ENCODE results near the gene TRIM54.
"Not testable (repeated sequence)": the region's sequence is repeated elsewhere in the genome, so short reads cannot be mapped to it uniquely, and the experiment has no call there.

The TRIM54 gene

DNA sequence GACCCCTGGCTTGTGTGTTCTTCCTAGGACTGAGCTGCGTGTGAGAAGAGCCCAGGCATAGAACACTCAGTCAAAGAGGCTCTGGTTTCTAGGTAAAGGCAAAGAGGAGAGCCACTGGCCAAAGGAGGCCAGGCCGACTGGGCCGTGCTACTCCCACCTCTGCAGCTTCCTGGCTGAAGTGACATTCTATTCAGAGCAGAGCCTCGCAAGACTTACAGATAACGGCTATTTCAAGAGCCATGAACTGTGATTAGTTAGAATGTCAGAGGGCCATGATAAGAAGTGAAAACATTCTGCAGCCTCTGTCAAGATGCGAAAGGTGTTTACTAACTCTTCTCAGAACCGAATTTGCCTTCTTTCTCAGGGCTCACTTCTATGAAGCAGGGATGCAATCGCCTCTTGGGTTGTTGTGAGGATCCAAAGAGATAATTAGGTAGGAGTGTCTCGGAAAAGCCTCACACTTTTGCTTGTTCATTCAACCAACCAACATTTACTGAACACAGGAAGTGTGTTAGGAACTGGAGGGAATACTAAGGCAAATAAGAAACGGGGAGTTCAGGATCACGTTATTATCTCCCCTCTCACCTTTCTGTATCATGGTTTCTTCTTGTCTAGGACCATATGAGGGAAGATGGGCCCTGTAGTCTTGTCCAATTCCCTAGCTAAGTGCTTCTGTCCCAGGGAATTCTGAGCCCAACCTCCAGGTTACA is 10.4 kb upstream of the TRIM54 start:
- Histone ChIP-seq H3K27me3 (replicated peaks; ENCODE audit: control insufficient read depth, insufficient read depth, low read length) (no peaks in the 10 kb centered on the region), H3K4me3 (replicated peaks; ENCODE audit: low read depth, low read length) (no peak overlapping the region), H3K36me3 (ENCODE audit: control insufficient read depth, insufficient read depth, low read length) (no peaks in the 10 kb centered on the region)
- DNase-seq (ENCODE audit: extremely low read depth, insufficient read length): no peak
- TF ChIP-seq, protein P1, sequence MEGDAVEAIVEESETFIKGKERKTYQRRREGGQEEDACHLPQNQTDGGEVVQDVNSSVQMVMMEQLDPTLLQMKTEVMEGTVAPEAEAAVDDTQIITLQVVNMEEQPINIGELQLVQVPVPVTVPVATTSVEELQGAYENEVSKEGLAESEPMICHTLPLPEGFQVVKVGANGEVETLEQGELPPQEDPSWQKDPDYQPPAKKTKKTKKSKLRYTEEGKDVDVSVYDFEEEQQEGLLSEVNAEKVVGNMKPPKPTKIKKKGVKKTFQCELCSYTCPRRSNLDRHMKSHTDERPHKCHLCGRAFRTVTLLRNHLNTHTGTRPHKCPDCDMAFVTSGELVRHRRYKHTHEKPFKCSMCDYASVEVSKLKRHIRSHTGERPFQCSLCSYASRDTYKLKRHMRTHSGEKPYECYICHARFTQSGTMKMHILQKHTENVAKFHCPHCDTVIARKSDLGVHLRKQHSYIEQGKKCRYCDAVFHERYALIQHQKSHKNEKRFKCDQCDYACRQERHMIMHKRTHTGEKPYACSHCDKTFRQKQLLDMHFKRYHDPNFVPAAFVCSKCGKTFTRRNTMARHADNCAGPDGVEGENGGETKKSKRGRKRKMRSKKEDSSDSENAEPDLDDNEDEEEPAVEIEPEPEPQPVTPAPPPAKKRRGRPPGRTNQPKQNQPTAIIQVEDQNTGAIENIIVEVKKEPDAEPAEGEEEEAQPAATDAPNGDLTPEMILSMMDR (IDR thresholded peaks at IDR 0.05; ENCODE audit: insufficient read depth, low read length, poor library complexity, severe bottlenecking): no peak

DNA sequence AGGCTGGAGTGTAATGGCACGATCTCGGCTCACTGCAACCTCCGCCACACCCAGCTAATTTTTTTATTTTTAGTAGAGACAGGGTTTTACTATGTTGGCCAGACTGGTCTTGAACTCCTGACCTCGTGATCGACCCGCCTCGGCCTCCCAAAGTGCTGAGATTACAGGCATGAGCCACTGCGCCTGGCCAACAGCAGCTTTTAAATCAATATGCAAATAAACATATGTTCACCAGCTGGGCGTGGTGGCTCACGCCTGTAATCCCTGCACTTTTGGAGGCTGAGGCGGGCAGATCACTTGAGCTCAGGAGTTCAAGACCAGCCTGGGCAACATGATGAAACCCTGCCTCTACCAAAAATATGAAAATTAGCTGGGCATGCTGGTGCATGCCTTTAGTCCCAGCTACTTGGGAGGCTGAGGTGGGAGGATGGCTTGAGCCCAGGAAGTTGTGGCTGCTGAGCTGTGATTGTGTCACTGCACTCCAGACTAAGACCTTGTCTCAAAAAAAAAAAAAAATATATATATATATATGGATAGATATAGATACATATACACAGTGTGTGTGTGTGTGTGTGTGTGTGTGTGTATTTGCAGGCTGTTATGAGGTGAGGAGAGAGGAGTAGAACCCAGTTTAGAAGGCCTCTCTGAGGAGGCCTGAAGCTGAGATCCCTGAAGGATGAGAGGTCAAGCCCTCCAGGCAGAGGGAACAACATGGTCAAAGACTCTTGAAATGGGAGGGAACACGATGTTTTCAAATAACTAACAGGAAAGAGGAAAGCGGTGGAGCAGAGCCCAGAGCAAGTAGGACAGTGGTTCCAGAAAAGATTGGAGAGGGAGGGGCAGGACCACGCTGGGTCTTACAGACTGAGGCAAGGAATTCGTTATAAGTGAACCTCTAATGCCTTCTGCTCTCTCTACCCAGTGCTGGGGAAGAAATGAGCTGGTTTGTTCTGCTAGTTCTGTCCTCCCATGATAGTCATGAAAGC is 9.4 kb upstream of the TRIM54 start:
- not testable (repeated sequence) for H3K4me3 ChIP-seq (replicated peaks; ENCODE audit: low read depth, low read length); H3K27me3 ChIP-seq (replicated peaks; ENCODE audit: control insufficient read depth, insufficient read depth, low read length); DNase-seq (ENCODE audit: extremely low read depth, insufficient read length); H3K36me3 ChIP-seq (ENCODE audit: control insufficient read depth, insufficient read depth, low read length)

DNA sequence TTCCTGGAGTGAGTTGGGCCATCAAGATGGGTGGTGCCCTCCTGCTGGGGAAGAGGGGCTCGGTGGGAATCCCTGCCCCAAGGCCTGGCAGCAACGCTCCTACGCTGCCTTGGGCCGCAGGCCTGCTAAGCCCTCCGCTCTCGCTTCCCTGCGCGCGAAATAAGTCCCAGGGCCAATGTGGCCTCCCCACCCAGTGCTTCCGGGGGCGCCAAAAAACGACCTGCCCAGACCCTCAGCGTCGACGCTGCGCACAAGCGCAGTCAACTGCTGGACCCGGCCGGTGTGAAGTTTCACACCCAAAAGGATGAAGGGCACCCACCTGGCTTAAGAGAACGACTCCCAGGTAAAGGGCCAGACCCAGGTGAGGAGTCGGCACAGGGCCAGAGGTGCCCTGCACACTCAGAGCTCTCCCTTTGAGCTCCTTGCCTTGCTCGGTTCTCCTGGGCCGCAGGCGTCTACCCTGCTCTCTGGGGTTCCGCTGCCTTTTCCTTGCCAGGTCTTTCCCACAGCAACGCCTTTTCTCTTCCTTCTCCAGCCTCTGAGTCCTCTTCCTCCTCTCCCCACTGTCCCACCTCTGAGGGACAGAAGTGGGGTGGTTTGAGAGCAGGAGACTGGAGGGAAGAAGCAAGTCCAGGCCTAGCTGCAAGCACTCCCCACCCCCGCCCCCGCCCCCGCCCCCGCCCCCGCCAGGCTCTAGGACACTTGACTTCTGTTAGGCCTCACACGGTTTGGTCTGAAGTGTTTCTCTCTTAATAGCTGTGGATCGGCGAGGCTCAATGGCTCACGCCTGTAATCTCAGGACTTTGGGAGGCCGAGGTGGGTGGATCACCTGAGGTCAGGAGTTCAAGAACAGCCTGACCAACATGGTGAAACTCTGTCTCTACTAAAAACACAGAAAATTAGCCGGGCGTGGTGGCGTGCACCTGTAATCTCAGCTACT is 6.7 kb upstream of the TRIM54 start, which contains the start of gene DNAJC5G:
DNAJC5G (plus strand) TSS at position 223 of the 940 bp plus-strand sequence. CDS start 1,296 bp downstream, outside the sequence.
- no peaks in the 10 kb centered on the region for H3K27me3 ChIP-seq (replicated peaks; ENCODE audit: control insufficient read depth, insufficient read depth, low read length)

DNA sequence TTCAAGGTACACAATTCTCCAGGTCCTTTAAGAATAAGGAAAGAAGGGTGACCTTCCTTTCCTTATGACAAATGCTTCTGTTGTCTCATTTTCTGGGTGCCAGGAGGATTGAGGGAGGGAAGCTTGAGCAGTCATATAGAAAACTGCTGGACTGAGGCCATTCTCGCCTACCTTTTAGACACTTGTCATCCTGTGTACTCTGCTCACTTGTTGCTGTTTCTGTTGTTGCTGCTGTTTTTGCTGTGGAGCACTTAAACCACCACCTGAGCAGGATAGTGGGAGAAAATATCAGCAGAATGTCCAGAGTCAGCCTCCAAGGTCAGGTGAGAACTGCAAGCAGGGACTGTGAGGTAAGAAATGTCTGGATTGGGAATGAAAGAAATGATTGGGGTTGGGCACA is 4.2 kb upstream of the TRIM54 start:
- no peak overlapping the region for H3K4me3 ChIP-seq (replicated peaks; ENCODE audit: low read depth, low read length)
- no peaks in the 10 kb centered on the region for H3K36me3 ChIP-seq (ENCODE audit: control insufficient read depth, insufficient read depth, low read length)
- TF ChIP-seq, protein P1 (IDR thresholded peaks at IDR 0.05; ENCODE audit: insufficient read depth, low read length, poor library complexity, severe bottlenecking): no peak
- peaks cover 3% of the 10 kb centered on the region for H3K27me3 ChIP-seq (replicated peaks; ENCODE audit: control insufficient read depth, insufficient read depth, low read length)
- no peak for DNase-seq (ENCODE audit: extremely low read depth, insufficient read length)

More for the DNA sequence above, 6.7 kb upstream of the TRIM54 start, which contains the start of gene DNAJC5G:
- TF ChIP-seq, protein P1 (IDR thresholded peaks at IDR 0.05; ENCODE audit: insufficient read depth, low read length, poor library complexity, severe bottlenecking): no peak
- Histone ChIP-seq H3K36me3 (ENCODE audit: control insufficient read depth, insufficient read depth, low read length) (no peaks in the 10 kb centered on the region), H3K4me3 (replicated peaks; ENCODE audit: low read depth, low read length) (no peak within 1 kb of the TSS)
- DNase-seq (ENCODE audit: extremely low read depth, insufficient read length): no peak

DNA sequence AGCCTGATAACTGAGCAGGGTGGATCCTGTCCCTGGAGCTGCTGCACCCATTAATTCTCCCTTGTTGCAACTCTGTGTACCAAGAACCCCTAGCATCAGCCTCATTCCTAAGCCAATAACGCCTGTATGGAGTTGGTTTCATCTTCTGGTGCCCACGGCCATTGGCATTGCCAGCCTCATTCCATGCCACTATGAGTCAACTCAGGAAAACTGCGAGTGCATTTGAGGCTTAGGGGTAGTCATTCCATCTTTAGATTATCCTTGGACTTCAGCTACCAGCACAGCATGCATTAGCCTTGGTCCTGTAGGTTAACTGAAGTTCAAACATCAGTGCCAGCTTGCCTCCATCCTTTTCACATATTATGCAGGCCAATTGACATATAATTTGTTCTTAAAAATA is 1.4 kb upstream of the TRIM54 start:
- H3K4me3 ChIP-seq (replicated peaks; ENCODE audit: low read depth, low read length): no peak overlapping the region
- DNase-seq (ENCODE audit: extremely low read depth, insufficient read length): no peak
- no peaks in the 10 kb centered on the region for H3K36me3 ChIP-seq (ENCODE audit: control insufficient read depth, insufficient read depth, low read length)
- peaks cover 3% of the 10 kb centered on the region for H3K27me3 ChIP-seq (replicated peaks; ENCODE audit: control insufficient read depth, insufficient read depth, low read length)
- TF ChIP-seq, protein P1 (IDR thresholded peaks at IDR 0.05; ENCODE audit: insufficient read depth, low read length, poor library complexity, severe bottlenecking): no peak

All from GM06990 (cell line).